B cell (primary cell): ENCODE results near the gene TRPM4. TPM values are rescaled to one million over a fixed set of nuclear protein-coding genes. Genes with fewer than 3 reads are reported as not detected.
"Not testable (repeated sequence)": the region's sequence is repeated elsewhere in the genome, so short reads cannot be mapped to it uniquely, and the experiment has no call there.

Experiments
- ATAC-seq: fragments of 200-7000 bp; cut with Tn5 transposase; one replicate; pipeline ENCODE4 v1.10.0; 2021; ENCODE audit warnings: low read depth, mild to moderate bottlenecking, moderate number of reproducible peaks, moderate library complexity
- CTCF ChIA-PET: fragments of 350-600 bp; sonication (Branson Sonifier 250); formaldehyde crosslinking; loops from one replicate; lab custom pipeline; 2021; ENCODE audit warnings: antibody characterized with exemption, inconsistent platforms; lab: Charles Lee
- POLR2A ChIA-PET: fragments of 350-600 bp; sonication (Branson Sonifier 250); formaldehyde crosslinking; loops from one replicate; lab custom pipeline; 2021; ENCODE audit warnings: antibody characterized with exemption; lab: Charles Lee
- DNase-seq: peaks from one replicate; pipeline ENCODE4 v3.0.0; 2013
- H2AFZ ChIP-seq: 2 replicates; pipeline ENCODE4 v1.6.1; 2012; ENCODE audit warnings: mild to moderate bottlenecking, low read depth, low read length; ENCODE audit not compliant: insufficient read depth, poor library complexity, severe bottlenecking
- H3K27ac ChIP-seq, 2 donors: 1 replicate in 1 of 2; 2 replicates in 1 of 2; pipeline ENCODE4 v1.5.1; 2012 to 2013; ENCODE audit warnings: low read length in 2 of 2, mild to moderate bottlenecking in 2 of 2, moderate library complexity in 1 of 2
- H3K27me3 ChIP-seq, 4 experiments: fragments of 200-600 bp in 1 of 4; sonication (generic) in 1 of 4; replicated peaks in 1 of 4; 1 replicate in 2 of 4; 2 replicates in 2 of 4; pipeline versions ENCODE4 v1.6.1 to v1.7.0; 2013 to 2016; ENCODE audit warnings: low read length in 3 of 4, mild to moderate bottlenecking in 2 of 4, mixed read lengths in 1 of 4, moderate library complexity in 1 of 4; ENCODE audit not compliant: insufficient read depth in 4 of 4, control insufficient read depth in 3 of 4; ENCODE audit errors: control extremely low read depth in 1 of 4
- H3K36me3 ChIP-seq, 2 experiments: replicated peaks in 1 of 2; 1 replicate in 1 of 2; 2 replicates in 1 of 2; pipeline versions ENCODE4 v1.6.1 to v1.7.1; 2013; ENCODE audit warnings: low read length in 1 of 2; ENCODE audit not compliant: insufficient read depth in 2 of 2, control insufficient read depth in 1 of 2; ENCODE audit errors: control extremely low read depth in 1 of 2, extremely low read depth in 1 of 2
- H3K4me1 ChIP-seq, 2 donors: fragments of 200-600 bp in 1 of 2; sonication (generic) in 1 of 2; 1 replicate in 1 of 2; 2 replicates in 1 of 2; pipeline versions ENCODE4 v1.5.1 to v1.6.1; 2013 to 2017; ENCODE audit warnings: low read length in 2 of 2; ENCODE audit not compliant: control insufficient read depth in 2 of 2, insufficient read depth in 2 of 2
- H3K4me2 ChIP-seq: replicated peaks from 2 replicates; pipeline ENCODE3; 2012; ENCODE audit warnings: mild to moderate bottlenecking, low read depth, low read length; ENCODE audit not compliant: poor library complexity, severe bottlenecking
- H3K4me3 ChIP-seq, 5 experiments: fragments of 200-600 bp in 1 of 5; sonication (generic) in 1 of 5; 1 replicate in 3 of 5; 2 replicates in 2 of 5; pipeline versions ENCODE4 v1.5.1 to v1.7.0; 2011 to 2016; ENCODE audit warnings: low read length in 4 of 5, mild to moderate bottlenecking in 4 of 5, low read depth in 2 of 5, control low read depth in 1 of 5, moderate library complexity in 1 of 5; ENCODE audit not compliant: insufficient read depth in 1 of 5; ENCODE audit errors: control extremely low read depth in 1 of 5, extremely low read depth in 1 of 5
- H3K79me2 ChIP-seq: fragments of 200-600 bp; sonication (generic); one replicate; pipeline ENCODE4 v1.6.0; 2016; ENCODE audit warnings: low read length; ENCODE audit not compliant: control insufficient read depth, insufficient read depth
- H3K9ac ChIP-seq: fragments of 200-600 bp; sonication (generic); 2 replicates; pipeline ENCODE4 v1.6.1; 2017; ENCODE audit warnings: mild to moderate bottlenecking, low read length, moderate library complexity
- H3K9me3 ChIP-seq, 3 donors: one replicate each; pipeline versions ENCODE4 v1.6.1 to v1.7.1; 2013; ENCODE audit warnings: low read length in 2 of 3; ENCODE audit not compliant: control insufficient read depth in 2 of 3, insufficient read depth in 1 of 3; ENCODE audit errors: control extremely low read depth in 1 of 3
- H4K20me1 ChIP-seq: 2 replicates; pipeline ENCODE4 v1.6.0; 2012; ENCODE audit warnings: mild to moderate bottlenecking, low read length; ENCODE audit not compliant: insufficient read depth, control insufficient read depth, poor library complexity, severe bottlenecking
- H3K27ac Mint-ChIP-seq: one replicate; pipeline ENCODE4 v1.8.0; 2021; ENCODE audit warnings: mixed read lengths
- H3K27me3 Mint-ChIP-seq: one replicate; pipeline ENCODE4 v1.8.0; 2021; ENCODE audit warnings: mixed read lengths
- H3K4me1 Mint-ChIP-seq: one replicate; pipeline ENCODE4 v1.8.0; 2021; ENCODE audit warnings: mixed read lengths
- H3K4me3 Mint-ChIP-seq: one replicate; pipeline ENCODE4 v1.8.0; 2021; ENCODE audit warnings: mixed read lengths
- H3K9me3 Mint-ChIP-seq: one replicate; pipeline ENCODE4 v1.8.0; 2022; ENCODE audit warnings: mixed read lengths; ENCODE audit not compliant: insufficient read depth
- EZH2 ChIP-seq: IDR thresholded peaks from 2 replicates; pipeline ENCODE4 v1.6.1; 2012; ENCODE audit warnings: borderline replicate concordance, low read depth, mild to moderate bottlenecking, moderate library complexity, low read length; ENCODE audit not compliant: insufficient read depth, poor library complexity, severe bottlenecking
- WGBS: methylation state at CpG from one replicate; pipeline ENCODE4 v1.1.5; 2013; ENCODE audit warnings: missing lambda C conversion rate; ENCODE audit not compliant: insufficient coverage; 5-methylcytosine and 5-hydroxymethylcytosine counted together
- intact Hi-C: fragments of 100-400 bp; cut with micrococcal nuclease; formaldehyde crosslinking; loops from one replicate; pipeline ENCODE4 v1.10.0; 2022
- polyA plus RNA-seq: library from polyadenylated mRNA; depleted of rRNA; stranded (reverse); fragments of >200 nt; gene quantifications from 2 replicates; pipeline ENCODE4 v1.2.3, GENCODE V29; 2012
- total RNA-seq, 2 donors: library from RNA; stranded (reverse); fragments of 120-200 nt in 1 of 2; gene quantifications; 1 replicate in 1 of 2; 2 replicates in 1 of 2; pipeline versions ENCODE4 v1.2.3 to v1.2.4, GENCODE V29; 2013 to 2022
- TF ChIP-seq, protein P1 (sequence below): fragments of 200-600 bp; IDR thresholded peaks from one replicate; pipeline ENCODE4 v1.8.0; 2022; ENCODE audit warnings: antibody characterized with exemption, mild to moderate bottlenecking

The TRPM4 gene
- total and polyA plus RNA-seq, 2 donors (not counting 1 experiment from before 2014, with no cell fraction given): 0.24 TPM; not detected in 1

- peaks cover 15 to 22% of the 10 kb centered on the region in 2 donors for H3K4me1 ChIP-seq
- intact Hi-C loops, H3K9me3 ChIP-seq, H3K4me2 ChIP-seq, ATAC-seq, H3K9ac ChIP-seq, H3K27ac Mint-ChIP-seq, H3K4me3 Mint-ChIP-seq, H3K4me3 ChIP-seq, H3K9me3 Mint-ChIP-seq, DNase-seq, H3K27me3 Mint-ChIP-seq, POLR2A ChIA-PET, H3K36me3 ChIP-seq, H2AFZ ChIP-seq, H3K27ac ChIP-seq, H4K20me1 ChIP-seq, H3K79me2 ChIP-seq: not testable (repeated sequence)
- peaks cover 21% of the 10 kb centered on the region for H3K4me1 Mint-ChIP-seq
- peaks cover 0 to 11% (median 2%) of the 10 kb centered on the region in 4 experiments for H3K27me3 ChIP-seq
- CTCF ChIA-PET: interaction anchor here (0.7 kb wide), 1 partner anchor 17 kb away, joined by 4 read pairs; no protein-coding TSS in a partner anchor
- 94% methylated on average over 11 of the region's 11 CpGs for WGBS
Observed at GRCh38 chr19:49123285-49123684, 34.3 kb upstream of the TRPM4 start.

- no peak overlapping the region for H3K4me3 Mint-ChIP-seq
- H2AFZ ChIP-seq: no peak overlapping the region
Observed at GRCh38 chr19:49125025-49125731, 32.4 kb upstream of the TRPM4 start.

More at GRCh38 chr19:49125025-49125731, 32.4 kb upstream of the TRPM4 start:
- DNase-seq: no peak
- Histone ChIP-seq H3K4me1 (peaks cover 13 to 16% of the 10 kb centered on the region in 2 donors), H3K4me2 (no peak overlapping the region), H4K20me1 (no peaks in the 10 kb centered on the region), H3K79me2 (no peaks in the 10 kb centered on the region), H3K9me3 (peaks cover 0 to 11% (median 0%) of the 10 kb centered on the region in 3 donors), H3K4me3 (no peak overlapping the region), H3K9ac (no peak overlapping the region), H3K36me3 (no peaks in the 10 kb centered on the region), H3K27ac (no peak overlapping the region), H3K27me3 (peaks cover 0 to 6% (median 0%) of the 10 kb centered on the region in 4 experiments)
- intact Hi-C loops: loop anchor here (5.0 kb wide), 1 partner anchor 682 kb away; no protein-coding TSS in a partner anchor
- Mint-ChIP-seq H3K27ac (no peak overlapping the region), H3K4me1 (peaks cover 22% of the 10 kb centered on the region), H3K9me3 (no peaks in the 10 kb centered on the region), H3K27me3 (peaks cover 6% of the 10 kb centered on the region)
- CTCF ChIA-PET: no interaction called here
- POLR2A ChIA-PET: no interaction called here
- TF ChIP-seq, protein P1, sequence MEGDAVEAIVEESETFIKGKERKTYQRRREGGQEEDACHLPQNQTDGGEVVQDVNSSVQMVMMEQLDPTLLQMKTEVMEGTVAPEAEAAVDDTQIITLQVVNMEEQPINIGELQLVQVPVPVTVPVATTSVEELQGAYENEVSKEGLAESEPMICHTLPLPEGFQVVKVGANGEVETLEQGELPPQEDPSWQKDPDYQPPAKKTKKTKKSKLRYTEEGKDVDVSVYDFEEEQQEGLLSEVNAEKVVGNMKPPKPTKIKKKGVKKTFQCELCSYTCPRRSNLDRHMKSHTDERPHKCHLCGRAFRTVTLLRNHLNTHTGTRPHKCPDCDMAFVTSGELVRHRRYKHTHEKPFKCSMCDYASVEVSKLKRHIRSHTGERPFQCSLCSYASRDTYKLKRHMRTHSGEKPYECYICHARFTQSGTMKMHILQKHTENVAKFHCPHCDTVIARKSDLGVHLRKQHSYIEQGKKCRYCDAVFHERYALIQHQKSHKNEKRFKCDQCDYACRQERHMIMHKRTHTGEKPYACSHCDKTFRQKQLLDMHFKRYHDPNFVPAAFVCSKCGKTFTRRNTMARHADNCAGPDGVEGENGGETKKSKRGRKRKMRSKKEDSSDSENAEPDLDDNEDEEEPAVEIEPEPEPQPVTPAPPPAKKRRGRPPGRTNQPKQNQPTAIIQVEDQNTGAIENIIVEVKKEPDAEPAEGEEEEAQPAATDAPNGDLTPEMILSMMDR: no peak
- TF ChIP-seq EZH2: no peak
- 87% methylated on average over 22 of the region's 23 CpGs for WGBS
- no peak for ATAC-seq
